ENCODE results near the gene TAF13.
"Not testable (repeated sequence)": the region's sequence is repeated elsewhere in the genome, so short reads cannot be mapped to it uniquely, and the experiment has no call there.

Gene TAF13

GRCh38 chr1:109046671-109047070, 29.1 kb downstream of the TAF13 start:
- DNase-seq (ENCODE audit: low read depth in 2 of 2): no peak

- no peak for DNase-seq (ENCODE audit: low read depth in 2 of 2)
Measured at GRCh38 chr1:109045595-109045994, 30.2 kb downstream of the TAF13 start.

- peak; percentile 87 to 89 for DNase-seq (ENCODE audit: low read depth in 2 of 2)
Measured at GRCh38 chr1:109041621-109042468, 34.0 kb downstream of the TAF13 start, which contains the start of gene WDR47. Gene WDR47 (minus strand): TSS chr1:109042102. CDS start chr1:109023512, 18,590 bp downstream.

DNA sequence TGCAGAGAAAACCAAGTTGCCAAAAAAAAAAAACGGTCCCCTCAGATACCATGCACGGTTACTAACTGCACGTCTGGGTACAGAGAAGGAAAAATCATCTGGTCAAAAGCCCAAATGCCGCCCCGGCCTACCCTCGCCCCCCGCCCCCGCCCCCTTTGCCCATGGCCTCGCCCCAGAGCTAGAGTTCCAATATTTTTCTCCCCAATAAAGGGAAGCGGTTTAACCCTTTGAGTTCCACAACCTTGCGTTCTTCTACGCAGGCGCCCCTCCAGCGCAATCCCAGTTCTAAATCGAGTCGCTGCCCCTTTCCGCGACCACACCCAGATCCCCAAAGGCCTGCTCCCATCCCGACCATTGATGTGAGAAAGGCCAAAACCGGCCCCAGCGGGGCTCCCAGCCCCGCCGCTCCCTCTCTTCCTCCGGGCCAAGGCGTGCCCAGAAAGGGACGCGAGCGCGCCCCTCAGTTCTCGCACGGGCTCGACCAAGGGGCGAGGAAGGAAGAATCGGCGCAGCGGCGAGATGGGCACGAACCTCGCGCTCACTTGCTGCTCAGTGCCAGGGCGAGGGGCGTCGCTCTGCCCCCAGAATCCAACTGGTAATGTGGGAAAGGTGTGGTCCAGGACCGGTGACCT, 34.7 kb downstream of the TAF13 start:
- DNase-seq (ENCODE audit: low read depth in 2 of 2): no peak

DNA sequence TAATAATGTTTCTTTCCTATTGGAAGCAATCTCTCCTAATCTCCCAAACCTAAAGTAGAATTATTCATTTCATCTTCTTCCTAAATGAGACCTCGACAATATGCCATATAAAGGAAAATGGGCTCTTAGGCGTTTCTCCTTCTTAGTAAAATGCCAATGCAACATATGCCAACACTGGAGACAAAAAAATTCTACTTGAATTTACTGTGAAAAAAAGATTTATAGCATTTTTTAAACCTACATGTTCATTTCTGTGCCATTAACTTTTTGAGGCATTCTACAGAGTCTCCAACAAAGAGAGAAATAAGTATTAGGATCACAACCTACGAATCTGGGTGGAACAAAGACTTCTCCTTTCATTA, 35.2 kb downstream of the TAF13 start:
- DNase-seq (ENCODE audit: low read depth in 2 of 2): no peak

- no peak for DNase-seq (ENCODE audit: low read depth in 2 of 2)
Measured at GRCh38 chr1:109034382-109034781, 41.4 kb downstream of the TAF13 start.

DNA sequence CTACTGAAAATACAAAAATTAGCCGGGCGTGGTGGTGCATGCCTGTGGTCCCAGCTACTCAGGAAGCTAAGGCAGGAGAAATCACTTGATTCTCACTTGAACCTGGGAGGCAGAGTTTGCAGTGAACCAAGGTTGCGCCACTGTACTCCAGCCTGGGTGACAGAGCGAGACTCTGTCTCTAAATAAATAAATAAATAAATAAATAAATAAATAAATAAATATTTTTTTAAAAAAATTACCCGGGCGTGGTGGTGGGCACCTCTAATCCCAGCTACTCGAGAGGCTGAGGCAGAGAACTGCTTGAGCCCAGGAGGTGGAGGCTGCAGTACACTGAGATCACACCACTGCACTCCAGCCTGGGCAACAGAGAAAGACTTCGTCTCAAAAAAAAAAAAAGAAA, 46.3 kb downstream of the TAF13 start:
- not testable (repeated sequence) for DNase-seq (ENCODE audit: low read depth in 2 of 2)

- DNase-seq (ENCODE audit: low read depth in 2 of 2): no peak
Measured at GRCh38 chr1:109027841-109028240, 48.0 kb downstream of the TAF13 start.

DNA sequence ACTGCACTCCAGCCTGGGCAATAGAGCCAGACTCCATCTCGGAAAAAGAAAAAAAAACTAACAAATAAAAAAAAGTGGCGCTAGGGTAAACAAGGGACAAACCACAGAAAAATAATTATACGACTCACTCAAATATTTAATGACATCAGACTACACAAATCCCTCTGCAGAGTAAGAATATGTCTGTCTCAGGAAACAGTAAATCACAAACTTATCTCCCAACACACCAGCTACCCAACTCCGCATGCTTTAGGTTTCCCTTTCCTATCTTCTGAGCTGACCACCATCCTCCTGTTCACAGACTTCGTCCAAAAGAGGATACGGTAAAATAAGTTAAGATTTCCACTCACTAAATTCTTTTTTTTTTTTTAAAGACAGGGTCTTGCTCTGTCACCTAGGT, 50.1 kb downstream of the TAF13 start:
- DNase-seq (ENCODE audit: low read depth in 2 of 2): no peak

- no peak for DNase-seq (ENCODE audit: low read depth in 2 of 2)
Measured at GRCh38 chr1:109024646-109025045, 51.2 kb downstream of the TAF13 start.

DNA sequence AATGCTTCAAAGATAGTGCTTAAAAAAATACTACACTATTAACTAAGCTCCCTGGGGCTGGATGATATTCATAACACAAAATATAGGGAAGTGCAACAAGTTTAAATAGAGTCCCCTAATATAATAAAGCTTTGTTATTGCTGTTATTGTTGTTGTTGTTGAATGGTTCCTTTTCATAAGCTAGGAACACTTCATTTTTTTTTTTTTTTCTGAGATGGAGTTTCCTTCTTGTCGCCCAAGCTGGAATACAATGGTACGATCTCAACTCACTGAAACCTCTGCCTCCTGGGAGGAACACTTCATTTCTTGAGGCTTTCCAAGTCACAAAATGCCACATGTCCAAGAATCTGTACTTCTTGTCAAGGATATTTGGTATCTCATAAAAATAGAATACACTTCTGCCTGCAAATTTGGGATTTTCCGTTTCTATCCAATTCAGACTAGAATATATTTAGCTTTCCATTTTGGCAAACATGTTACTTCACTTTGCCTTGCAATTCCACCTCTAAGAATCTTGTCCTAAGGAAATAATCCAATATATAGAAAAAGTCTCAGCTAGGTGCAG, 55.0 kb downstream of the TAF13 start:
- no peak for DNase-seq (ENCODE audit: low read depth in 2 of 2)

DNA sequence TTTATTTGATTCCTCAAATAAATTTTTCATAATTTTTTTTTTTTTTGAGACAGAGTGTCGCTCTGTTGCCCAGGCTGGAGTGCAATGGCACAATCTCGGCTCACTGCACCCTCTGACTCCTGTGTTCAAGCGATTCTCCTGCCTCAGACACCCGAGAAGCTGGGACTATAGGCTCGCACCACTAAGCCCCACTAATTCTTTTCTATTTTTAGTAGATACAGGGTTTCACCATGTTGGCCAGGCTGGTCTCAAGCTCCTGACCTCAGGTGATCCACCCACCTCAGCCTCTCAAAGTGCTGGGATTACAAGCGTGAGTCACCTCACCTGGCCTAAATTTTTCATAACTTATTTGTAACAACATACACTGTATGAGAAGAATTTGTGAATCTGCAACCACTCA, 58.1 kb downstream of the TAF13 start:
- DNase-seq (ENCODE audit: low read depth in 2 of 2): not testable (repeated sequence)

DNA sequence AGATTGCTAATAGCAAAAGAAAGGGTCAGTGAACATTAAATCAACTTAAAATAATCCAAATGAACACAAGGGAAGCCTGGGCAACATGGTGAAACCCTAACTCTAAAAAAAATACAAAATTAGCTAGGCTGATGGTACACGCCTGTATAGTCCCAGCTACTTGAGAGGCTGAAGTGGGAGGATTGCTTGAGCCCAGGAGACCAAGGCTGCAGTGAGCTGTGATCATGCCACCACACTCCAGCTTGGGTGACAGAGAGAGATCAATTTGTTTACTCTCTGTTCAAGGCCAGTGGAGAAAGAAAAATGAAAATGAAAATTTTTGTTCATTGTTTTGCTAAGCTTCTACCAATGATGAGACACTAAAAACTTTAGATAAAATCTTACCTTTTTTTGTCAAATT, 58.7 kb downstream of the TAF13 start:
- DNase-seq (ENCODE audit: low read depth in 2 of 2): no peak
